Neuron (in vitro differentiated cells): Measurements from ENCODE around the gene GOLGA6L22.
"Not testable (repeated sequence)": the region's sequence is repeated elsewhere in the genome, so short reads cannot be mapped to it uniquely, and the experiment has no call there.

Experiments
- H2AFZ ChIP-seq: one replicate; pipeline ENCODE4 v1.6.1; 2013; ENCODE audit warnings: low read depth, mild to moderate bottlenecking, inconsistent platforms, low read length, moderate library complexity
- H3K27me3 ChIP-seq: one replicate; pipeline ENCODE4 v1.6.1; 2013; ENCODE audit warnings: low read length; ENCODE audit not compliant: insufficient read depth
- H3K36me3 ChIP-seq: one replicate; pipeline ENCODE4 v1.6.1; 2013; ENCODE audit warnings: low read length; ENCODE audit not compliant: insufficient read depth
- H3K4me1 ChIP-seq: one replicate; pipeline ENCODE4 v1.6.1; 2013; ENCODE audit warnings: low read length; ENCODE audit not compliant: insufficient read depth
- H3K4me3 ChIP-seq: 2 replicates; pipeline ENCODE4 v1.5.1; 2013; ENCODE audit warnings: mild to moderate bottlenecking, low read length, moderate library complexity
- H3K9me3 ChIP-seq: one replicate; pipeline ENCODE4 v1.6.1; 2013; ENCODE audit warnings: low read length

Gene GOLGA6L22

GRCh38 chr15:22516140-22516539 lies 57.4 kb downstream of the GOLGA6L22 start:
- not testable (repeated sequence) for H3K9me3 ChIP-seq, H3K36me3 ChIP-seq, H2AFZ ChIP-seq, H3K4me3 ChIP-seq, H3K4me1 ChIP-seq, H3K27me3 ChIP-seq
